AG04449 (cell line): ENCODE data around the gene PERCC1.

Experiments used
- CTCF ChIA-PET: fragments of 350-600 bp; formaldehyde crosslinking; extraction: SDS; loops from one replicate; lab custom pipeline; 2021; ENCODE audit warnings: antibody characterized with exemption; lab: Yijun Ruan, JAX
- POLR2A ChIA-PET: fragments of 400-600, 350-600 bp; formaldehyde crosslinking; extraction: SDS; loops from one replicate; lab custom pipeline; 2020; ENCODE audit warnings: antibody characterized with exemption, inconsistent platforms; lab: Yijun Ruan, JAX
- DNase-seq: peaks from one replicate; pipeline ENCODE4 v3.0.0-alpha.2; 2010; ENCODE audit warnings: low read depth, low spot score
- H3K4me3 ChIP-seq: 2 replicates; pipeline ENCODE4 v1.5.1; 2011; ENCODE audit warnings: low read depth, mild to moderate bottlenecking, control low read depth, low read length
- TF ChIP-seq, protein P1 (sequence below): IDR thresholded peaks from one replicate; pipeline ENCODE4 v1.5.1; 2011; ENCODE audit warnings: mild to moderate bottlenecking, moderate library complexity, low read length, control low read depth, inconsistent platforms; ENCODE audit not compliant: insufficient read depth; ENCODE audit errors: missing control alignments

Gene PERCC1

DNA sequence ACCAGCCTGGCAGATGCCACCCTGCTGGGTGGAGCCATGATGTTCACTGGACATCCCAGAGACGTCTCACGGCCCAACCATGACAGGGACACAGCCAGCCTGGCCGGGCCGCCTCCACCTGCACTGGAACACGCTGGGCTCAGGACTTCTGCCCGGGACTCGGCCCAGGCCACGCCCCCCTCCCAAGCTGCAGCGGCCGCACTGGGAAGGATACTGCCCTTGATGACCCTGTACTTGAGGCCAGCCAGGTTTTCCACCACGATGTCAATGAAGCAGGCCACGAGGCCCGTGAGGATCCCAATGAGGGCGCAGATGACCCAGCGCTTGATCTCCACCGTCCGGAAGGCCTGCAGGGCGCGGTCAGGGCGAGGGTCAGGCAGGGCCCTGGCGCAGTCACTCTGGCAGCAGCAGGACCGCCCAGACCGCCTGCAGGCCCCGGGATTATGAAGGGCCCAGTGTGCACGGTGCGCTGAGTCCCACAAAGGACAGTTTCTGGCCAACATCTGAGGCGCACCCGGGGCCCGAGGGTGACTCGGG, 29.8 kb downstream of the PERCC1 start:
- POLR2A ChIA-PET: no interaction called here

DNA sequence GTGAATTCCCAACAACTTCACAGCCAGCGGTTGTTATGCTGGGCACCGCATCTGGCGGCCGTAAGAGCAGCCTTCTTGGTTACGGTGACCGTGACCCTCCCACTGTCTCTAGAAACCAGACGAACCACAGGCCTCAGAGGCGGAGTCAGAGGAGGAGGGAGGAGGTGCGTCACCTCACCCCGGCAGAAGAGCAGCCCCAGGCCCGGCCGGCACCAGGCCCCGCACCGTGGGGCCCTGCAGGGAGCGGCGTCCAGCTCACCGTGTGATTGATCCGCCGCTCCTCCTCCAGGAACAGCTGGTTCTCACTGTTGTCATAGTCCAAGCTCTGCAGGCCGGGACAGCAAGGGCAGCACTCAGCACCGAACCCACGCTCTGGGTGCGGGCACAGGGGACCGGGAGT, 30.3 kb downstream of the PERCC1 start:
- POLR2A ChIA-PET: no interaction called here
- no peak overlapping the region for H3K4me3 ChIP-seq
- DNase-seq: no peak
- CTCF ChIA-PET: no interaction called here
- TF ChIP-seq, protein P1, sequence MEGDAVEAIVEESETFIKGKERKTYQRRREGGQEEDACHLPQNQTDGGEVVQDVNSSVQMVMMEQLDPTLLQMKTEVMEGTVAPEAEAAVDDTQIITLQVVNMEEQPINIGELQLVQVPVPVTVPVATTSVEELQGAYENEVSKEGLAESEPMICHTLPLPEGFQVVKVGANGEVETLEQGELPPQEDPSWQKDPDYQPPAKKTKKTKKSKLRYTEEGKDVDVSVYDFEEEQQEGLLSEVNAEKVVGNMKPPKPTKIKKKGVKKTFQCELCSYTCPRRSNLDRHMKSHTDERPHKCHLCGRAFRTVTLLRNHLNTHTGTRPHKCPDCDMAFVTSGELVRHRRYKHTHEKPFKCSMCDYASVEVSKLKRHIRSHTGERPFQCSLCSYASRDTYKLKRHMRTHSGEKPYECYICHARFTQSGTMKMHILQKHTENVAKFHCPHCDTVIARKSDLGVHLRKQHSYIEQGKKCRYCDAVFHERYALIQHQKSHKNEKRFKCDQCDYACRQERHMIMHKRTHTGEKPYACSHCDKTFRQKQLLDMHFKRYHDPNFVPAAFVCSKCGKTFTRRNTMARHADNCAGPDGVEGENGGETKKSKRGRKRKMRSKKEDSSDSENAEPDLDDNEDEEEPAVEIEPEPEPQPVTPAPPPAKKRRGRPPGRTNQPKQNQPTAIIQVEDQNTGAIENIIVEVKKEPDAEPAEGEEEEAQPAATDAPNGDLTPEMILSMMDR: no peak

More for the DNA sequence above, 29.8 kb downstream of the PERCC1 start:
- no peak for DNase-seq
- no peak overlapping the region for H3K4me3 ChIP-seq
- CTCF ChIA-PET: no interaction called here
- TF ChIP-seq, protein P1: no peak

DNA sequence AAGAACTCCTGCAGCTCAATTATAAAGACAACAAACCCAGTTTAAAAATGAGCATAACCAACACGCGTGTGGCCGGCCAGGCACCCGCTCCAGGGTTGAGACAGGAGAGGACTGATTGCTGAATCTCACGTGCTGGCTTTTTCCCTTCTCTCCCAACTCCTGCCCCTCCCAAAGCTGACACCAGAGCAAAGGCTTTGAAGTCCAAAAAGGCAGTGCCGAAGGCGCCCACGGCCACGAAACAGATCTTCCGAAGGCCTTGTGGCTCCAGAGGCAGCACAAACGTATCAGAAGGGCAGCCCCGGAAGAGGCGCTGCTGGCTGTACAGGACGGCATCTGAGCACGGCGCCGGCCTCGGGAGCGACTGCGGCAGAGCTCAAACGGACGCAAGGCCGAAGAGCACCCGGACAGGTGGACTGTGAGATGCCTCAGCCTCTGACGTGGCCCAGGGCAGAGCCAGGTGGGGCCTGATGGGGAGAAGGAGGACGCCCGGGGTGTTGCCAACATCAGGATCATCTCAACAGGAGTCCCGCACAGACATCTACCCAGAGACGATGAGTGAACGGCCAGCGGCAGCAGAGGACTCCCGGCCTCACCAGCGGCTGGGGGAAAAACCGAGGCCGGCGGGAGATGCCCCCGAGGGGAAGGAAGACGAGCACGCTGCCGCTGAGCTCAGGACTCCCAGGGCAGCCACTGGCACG, 33.5 kb downstream of the PERCC1 start:
- CTCF ChIA-PET: no interaction called here
- no peak for DNase-seq
- no peak overlapping the region for H3K4me3 ChIP-seq
- TF ChIP-seq, protein P1: no peak
- POLR2A ChIA-PET: no interaction called here

DNA sequence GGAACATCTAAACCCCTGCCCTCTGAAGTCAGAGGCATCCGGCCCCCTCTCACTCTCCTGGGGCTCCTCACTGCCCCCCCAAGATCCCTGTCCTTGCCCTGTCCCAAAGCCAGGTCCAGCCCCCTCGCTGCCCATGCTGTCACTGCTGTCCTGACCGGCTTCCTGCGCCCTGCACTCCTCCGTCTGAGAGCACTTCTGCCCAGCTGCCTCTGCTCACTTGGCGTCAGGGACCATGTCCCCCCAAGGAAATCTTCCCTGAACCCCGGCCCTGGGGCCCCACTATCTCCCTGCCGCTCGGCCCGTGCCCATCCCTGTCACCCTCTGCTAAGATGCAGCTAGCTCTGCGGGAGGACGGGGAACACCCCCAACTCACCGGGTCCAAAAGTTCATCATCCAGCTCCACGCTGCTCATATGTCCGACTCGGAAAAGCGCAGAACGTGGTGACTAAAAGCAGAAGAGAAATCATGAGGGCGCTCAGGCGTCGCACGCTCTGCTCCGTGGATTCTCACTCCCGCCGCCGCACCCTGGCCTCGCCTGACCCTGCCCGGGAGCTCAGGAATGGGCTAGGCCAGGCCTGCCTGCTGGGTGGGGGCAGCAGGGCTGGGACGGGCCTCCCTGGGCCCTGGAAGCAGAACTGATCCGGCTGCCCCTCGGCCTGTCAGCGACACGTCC, 34.2 kb downstream of the PERCC1 start:
- ChIA-PET CTCF (no interaction called here), POLR2A (no interaction called here)
- no peak overlapping the region for H3K4me3 ChIP-seq
- TF ChIP-seq, protein P1: no peak
- no peak for DNase-seq

DNA sequence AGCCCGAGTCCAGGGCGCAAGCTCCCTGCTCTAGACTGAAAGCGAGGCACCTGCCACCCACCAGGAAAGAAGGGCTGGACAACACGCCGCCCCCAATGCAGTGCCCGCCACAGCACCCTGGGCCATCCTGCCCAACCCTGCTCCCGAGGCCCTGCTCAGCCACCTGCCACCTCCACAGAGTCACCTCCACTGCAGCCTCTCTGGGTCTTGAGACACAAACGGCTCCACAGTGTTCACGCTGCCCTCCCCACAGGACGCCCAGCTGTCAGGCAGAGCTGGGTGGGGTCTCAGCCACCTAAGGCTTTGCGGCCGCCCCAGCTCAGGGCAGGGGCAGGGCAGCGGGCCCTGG, 34.7 kb downstream of the PERCC1 start:
- TF ChIP-seq, protein P1: no peak
- H3K4me3 ChIP-seq: no peak overlapping the region
- POLR2A ChIA-PET: no interaction called here
- CTCF ChIA-PET: no interaction called here
- DNase-seq: no peak

DNA sequence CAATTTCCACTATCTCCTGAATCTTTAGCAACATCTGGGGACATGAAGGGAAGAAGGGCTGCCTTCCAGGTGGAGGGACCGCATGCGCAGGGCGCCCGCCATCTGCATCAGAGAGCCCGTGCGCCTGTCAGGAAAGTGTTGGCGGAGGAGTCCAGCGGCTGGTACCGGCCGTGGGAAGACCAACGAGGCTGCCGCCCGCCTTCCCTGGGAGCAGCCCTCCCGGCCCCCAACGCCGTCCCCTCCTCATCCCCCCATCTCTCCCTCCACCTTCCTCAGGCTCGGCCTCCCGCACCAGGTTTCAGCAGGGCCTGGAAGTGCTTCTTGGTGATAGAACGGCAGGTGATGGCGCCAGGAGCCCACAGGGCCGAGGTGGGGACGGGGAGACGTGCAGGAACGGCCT, 35.2 kb downstream of the PERCC1 start:
- TF ChIP-seq, protein P1: no peak
- ChIA-PET POLR2A (no interaction called here), CTCF (no interaction called here)
- H3K4me3 ChIP-seq: no peak overlapping the region
- DNase-seq: no peak
